ENCODE measurements around the gene DNAJC13.
"Not testable (repeated sequence)": the region's sequence is repeated elsewhere in the genome, so short reads cannot be mapped to it uniquely, and the experiment has no call there.

Gene DNAJC13

GRCh38 chr3:132543011-132543739, 125.9 kb downstream of the DNAJC13 start:
- DNase-seq (ENCODE audit: low spot score) (peak; percentile 37), FAIRE-seq (peak; percentile 63)

- FAIRE-seq = no peak
Observed at GRCh38 chr3:132544130-132544529, 126.8 kb downstream of the DNAJC13 start.

GRCh38 chr3:132545471-132545870, 128.2 kb downstream of the DNAJC13 start:
- FAIRE-seq = no peak
- no peak for DNase-seq (ENCODE audit: low spot score)

More at GRCh38 chr3:132544130-132544529, 126.8 kb downstream of the DNAJC13 start:
- no peak for DNase-seq (ENCODE audit: low spot score)

- FAIRE-seq (no peak), DNase-seq (ENCODE audit: low spot score) (no peak)
Observed at GRCh38 chr3:132549169-132549568, 131.9 kb downstream of the DNAJC13 start.

GRCh38 chr3:132549890-132550578, 132.7 kb downstream of the DNAJC13 start:
- FAIRE-seq (no peak), DNase-seq (ENCODE audit: low spot score) (peak; percentile 26)

- no peak for DNase-seq (ENCODE audit: low spot score)
- FAIRE-seq = no peak
Observed at GRCh38 chr3:132550579-132551305, 133.4 kb downstream of the DNAJC13 start.

GRCh38 chr3:132553826-132554225, 136.5 kb downstream of the DNAJC13 start:
- DNase-seq (ENCODE audit: low spot score) (no peak), FAIRE-seq (no peak)

GRCh38 chr3:132554437-132554836, 137.1 kb downstream of the DNAJC13 start:
- no peak for FAIRE-seq

GRCh38 chr3:132555306-132556035, 138.2 kb downstream of the DNAJC13 start:
- DNase-seq (ENCODE audit: low spot score) (no peak), FAIRE-seq (no peak)

More at GRCh38 chr3:132554437-132554836, 137.1 kb downstream of the DNAJC13 start:
- no peak for DNase-seq (ENCODE audit: low spot score)

GRCh38 chr3:132556036-132556386, 138.7 kb downstream of the DNAJC13 start:
- FAIRE-seq = not testable (repeated sequence)

GRCh38 chr3:132556508-132557159, 139.3 kb downstream of the DNAJC13 start:
- DNase-seq (ENCODE audit: low spot score) = no peak
- no peak for FAIRE-seq

More at GRCh38 chr3:132556036-132556386, 138.7 kb downstream of the DNAJC13 start:
- DNase-seq (ENCODE audit: low spot score) = not testable (repeated sequence)

- FAIRE-seq (no peak), DNase-seq (ENCODE audit: low spot score) (no peak)
Observed at GRCh38 chr3:132561003-132561402, 143.7 kb downstream of the DNAJC13 start.

GRCh38 chr3:132563420-132564069, 146.2 kb downstream of the DNAJC13 start:
- FAIRE-seq = no peak

GRCh38 chr3:132564070-132564465, 146.8 kb downstream of the DNAJC13 start:
- no peak for DNase-seq (ENCODE audit: low spot score)
- FAIRE-seq = no peak

More at GRCh38 chr3:132563420-132564069, 146.2 kb downstream of the DNAJC13 start:
- no peak for DNase-seq (ENCODE audit: low spot score)

GRCh38 chr3:132568422-132568821, 151.1 kb downstream of the DNAJC13 start:
- DNase-seq (ENCODE audit: low spot score) (no peak), FAIRE-seq (no peak)

GRCh38 chr3:132569153-132569552, 151.9 kb downstream of the DNAJC13 start:
- FAIRE-seq (no peak), DNase-seq (ENCODE audit: low spot score) (no peak)

GRCh38 chr3:132569580-132569979, 152.3 kb downstream of the DNAJC13 start:
- DNase-seq (ENCODE audit: low spot score) (no peak), FAIRE-seq (no peak)

GRCh38 chr3:132570016-132570415, 152.7 kb downstream of the DNAJC13 start:
- DNase-seq (ENCODE audit: low spot score) = no peak
- FAIRE-seq = no peak

- FAIRE-seq (no peak), DNase-seq (ENCODE audit: low spot score) (no peak)
Observed at GRCh38 chr3:132573797-132574211, 156.5 kb downstream of the DNAJC13 start.

- DNase-seq (ENCODE audit: low spot score) = no peak
- no peak for FAIRE-seq
Observed at GRCh38 chr3:132587401-132587800, 170.1 kb downstream of the DNAJC13 start.

Measured in urothelium cell line (cell line).